Measurements from ENCODE around the gene SNX9.

- TF ChIP-seq CTCF (IDR thresholded peaks at IDR 0.05 in 4 of 5, conservative IDR thresholded peaks at IDR 0.05 in 1 of 5) (no peak), POLR2A (IDR thresholded peaks at IDR 0.05) (no peak)
Observed at GRCh38 chr6:157789297-157789696, 33.7 kb upstream of the SNX9 start.
